Smooth muscle cell (in vitro differentiated cells): Measurements from ENCODE around the gene CFAP99. TPM values are rescaled to one million over a fixed set of nuclear protein-coding genes. Genes with fewer than 3 reads are reported as not detected.

Source experiments
- DNase-seq: peaks from one replicate; lab custom pipeline; 2025; ENCODE audit not compliant: unreplicated experiment; lab: John Stamatoyannopoulos, UW
- H2AFZ ChIP-seq: fragments of 200-600 bp; sonication (generic); 2 replicates; pipeline ENCODE4 v1.6.0; 2016; ENCODE audit warnings: antibody characterized with exemption, low read depth, mild to moderate bottlenecking
- H3F3A ChIP-seq: fragments of 200-600 bp; sonication (generic); 2 replicates; pipeline ENCODE4 v1.6.0; 2017; ENCODE audit warnings: antibody characterized with exemption, low read depth
- H3K27ac ChIP-seq: fragments of 200-600 bp; sonication (generic); 2 replicates; pipeline ENCODE4 v1.5.1; 2016; ENCODE audit warnings: low read depth, mild to moderate bottlenecking
- H3K27me3 ChIP-seq: fragments of 200-600 bp; sonication (generic); 2 replicates; pipeline ENCODE4 v1.6.1; 2016; ENCODE audit warnings: low read depth, mild to moderate bottlenecking
- H3K36me3 ChIP-seq: fragments of 200-600 bp; sonication (generic); 2 replicates; pipeline ENCODE4 v1.5.1; 2016; ENCODE audit warnings: low read depth
- H3K4me1 ChIP-seq: fragments of 200-600 bp; sonication (generic); 2 replicates; pipeline ENCODE4 v1.5.1; 2016; ENCODE audit warnings: low read depth
- H3K4me2 ChIP-seq: fragments of 200-600 bp; sonication (generic); 2 replicates; pipeline ENCODE4 v1.6.0; 2016; ENCODE audit warnings: mild to moderate bottlenecking
- H3K4me3 ChIP-seq: fragments of 200-600 bp; sonication (generic); 2 replicates; pipeline ENCODE4 v1.5.1; 2016; ENCODE audit warnings: mild to moderate bottlenecking
- H3K79me2 ChIP-seq: fragments of 200-600 bp; sonication (generic); 2 replicates; pipeline ENCODE4 v1.6.0; 2016; ENCODE audit warnings: low read depth, mild to moderate bottlenecking
- H3K9ac ChIP-seq: fragments of 200-600 bp; sonication (generic); 2 replicates; pipeline ENCODE4 v1.6.0; 2016; ENCODE audit warnings: low read depth
- H3K9me3 ChIP-seq: fragments of 200-600 bp; sonication (generic); replicated peaks from 2 replicates; pipeline ENCODE4 v1.5.1; 2016; ENCODE audit warnings: low read depth
- H4K20me1 ChIP-seq: fragments of 200-600 bp; sonication (generic); 2 replicates; pipeline ENCODE4 v1.6.0; 2016; ENCODE audit warnings: low read depth
- CTCF ChIP-seq: fragments of 200-600 bp; sonication (generic); IDR thresholded peaks from 2 replicates; pipeline ENCODE4 v1.5.1; 2017; ENCODE audit warnings: borderline replicate concordance, mild to moderate bottlenecking, antibody characterized with exemption; ENCODE audit not compliant: insufficient read depth, poor library complexity, severe bottlenecking
- WGBS: methylation state at CpG from one replicate; pipeline ENCODE4 v1.1.7; 2016; ENCODE audit warnings: low lambda C conversion rate; 5-methylcytosine and 5-hydroxymethylcytosine counted together
- polyA plus RNA-seq: library from polyadenylated mRNA; unstranded; fragments of >200 nt; fragmentation: Nextera tagmentation; extraction: Ambion mirVana; gene quantifications from 2 replicates; pipeline ENCODE4 v1.2.1, GENCODE V29; 2016
- total RNA-seq: library from RNA; depleted of rRNA; stranded (reverse); fragments of >200 nt; gene quantifications from 2 replicates; pipeline ENCODE4 v1.2.3, GENCODE V29; 2014

The CFAP99 gene
- total and polyA plus RNA-seq, 2 experiments from 2014 or later = not detected

- TF ChIP-seq CTCF = no peak
- no peaks in the 10 kb centered on the region for H3K36me3 ChIP-seq
- no peak overlapping the region for H3K4me3 ChIP-seq
- no peak overlapping the region for H3K9ac ChIP-seq
- H3K4me1 ChIP-seq = no peaks in the 10 kb centered on the region
- no peak overlapping the region for H2AFZ ChIP-seq
- no peaks in the 10 kb centered on the region for H3K27me3 ChIP-seq
- H3K27ac ChIP-seq = no peak overlapping the region
- 90% methylated on average over 23 of the region's 27 CpGs for WGBS
- DNase-seq = no peak
- H3F3A ChIP-seq = no peaks in the 10 kb centered on the region
- no peaks in the 10 kb centered on the region for H3K79me2 ChIP-seq
- H3K4me2 ChIP-seq = no peak overlapping the region
- H3K9me3 ChIP-seq = no peaks in the 10 kb centered on the region
- H4K20me1 ChIP-seq = no peaks in the 10 kb centered on the region
Measured at GRCh38 chr4:2449511-2450392, 31.0 kb downstream of the CFAP99 start.

GRCh38 chr4:2450394-2451035 is 31.8 kb downstream of the CFAP99 start:
- 92% methylated on average over 16 of the region's 16 CpGs for WGBS
- H4K20me1 ChIP-seq = no peaks in the 10 kb centered on the region
- TF ChIP-seq CTCF = no peak

GRCh38 chr4:2451036-2451520 is 32.3 kb downstream of the CFAP99 start:
- no peaks in the 10 kb centered on the region for H3K4me1 ChIP-seq
- no peaks in the 10 kb centered on the region for H4K20me1 ChIP-seq
- H3K4me2 ChIP-seq = no peak overlapping the region
- H3K9ac ChIP-seq = no peak overlapping the region
- H3F3A ChIP-seq = no peaks in the 10 kb centered on the region
- H3K36me3 ChIP-seq = no peaks in the 10 kb centered on the region
- no peak overlapping the region for H2AFZ ChIP-seq
- H3K27me3 ChIP-seq = no peaks in the 10 kb centered on the region
- 89% methylated on average over 10 of the region's 10 CpGs for WGBS
- no peaks in the 10 kb centered on the region for H3K9me3 ChIP-seq
- H3K79me2 ChIP-seq = no peaks in the 10 kb centered on the region
- no peak overlapping the region for H3K27ac ChIP-seq
- no peak overlapping the region for H3K4me3 ChIP-seq
- no peak for DNase-seq
- no peak for TF ChIP-seq CTCF

More at GRCh38 chr4:2450394-2451035, 31.8 kb downstream of the CFAP99 start:
- no peaks in the 10 kb centered on the region for H3K27me3 ChIP-seq
- H3K9me3 ChIP-seq = no peaks in the 10 kb centered on the region
- H3F3A ChIP-seq = no peaks in the 10 kb centered on the region
- H3K4me3 ChIP-seq = no peak overlapping the region
- no peaks in the 10 kb centered on the region for H3K79me2 ChIP-seq
- H3K9ac ChIP-seq = no peak overlapping the region
- H3K27ac ChIP-seq = no peak overlapping the region
- H2AFZ ChIP-seq = no peak overlapping the region
- H3K4me1 ChIP-seq = no peaks in the 10 kb centered on the region
- H3K4me2 ChIP-seq = no peak overlapping the region
- DNase-seq = no peak
- H3K36me3 ChIP-seq = no peaks in the 10 kb centered on the region
